Panc1 (cell line): ENCODE results near the gene RBM23. TPM values are rescaled to one million over a fixed set of nuclear protein-coding genes. Genes with fewer than 3 reads are reported as not detected.

ENCODE experiments used
- ATAC-seq: fragments of 200-7000 bp; cut with Tn5 transposase; 2 replicates; pipeline ENCODE4 v1.9.1; 2020; ENCODE audit warnings: mild to moderate bottlenecking, moderate library complexity
- BruUV-seq: library from RNA; stranded (reverse); fragments of 400-500 nt; replicated peaks from 2 replicates; lab custom pipeline; 2021; lab: Mats Ljungman, UMichigan
- CTCF ChIA-PET: fragments of 300-600 bp; sonication (Branson Sonifier 250); formaldehyde crosslinking; loops from one replicate; lab custom pipeline; 2022; ENCODE audit warnings: antibody characterized with exemption; lab: Charles Lee
- POLR2A ChIA-PET: fragments of 300-600 bp; sonication (Branson Sonifier 250); formaldehyde crosslinking; loops from one replicate; lab custom pipeline; 2022; ENCODE audit warnings: antibody characterized with exemption; lab: Charles Lee
- DNase-seq: peaks from one replicate; pipeline ENCODE4 v3.0.0-alpha.2; 2010; ENCODE audit warnings: low read depth, low spot score
- H3K27ac ChIP-seq: 2 replicates; pipeline ENCODE4 v1.5.1; 2011; ENCODE audit warnings: mild to moderate bottlenecking, low read length, inconsistent platforms
- H3K27me3 ChIP-seq: fragments of 200-500 bp; sonication (Bioruptor generic); 2 replicates; pipeline ENCODE4 v1.6.0; 2014; ENCODE audit warnings: low read length, inconsistent platforms; ENCODE audit not compliant: control insufficient read depth, insufficient read depth
- H3K36me3 ChIP-seq: fragments of 200-500 bp; sonication (Bioruptor generic); 2 replicates; pipeline ENCODE4 v1.5.1; 2014; ENCODE audit warnings: inconsistent platforms, mild to moderate bottlenecking, low read length, moderate library complexity; ENCODE audit not compliant: control insufficient read depth, insufficient read depth
- H3K4me1 ChIP-seq: 2 replicates; pipeline ENCODE4 v1.5.1; 2011; ENCODE audit warnings: inconsistent platforms, mild to moderate bottlenecking, low read length, moderate library complexity; ENCODE audit not compliant: control insufficient read depth, insufficient read depth
- H3K4me3 ChIP-seq, 2 experiments: 2 replicates each; pipeline ENCODE4 v1.5.1; 2011 to 2012; ENCODE audit warnings: low read depth in 2 of 2, low read length in 2 of 2, mild to moderate bottlenecking in 2 of 2, inconsistent platforms in 1 of 2, moderate library complexity in 1 of 2
- H3K9me3 ChIP-seq: fragments of 200-500 bp; sonication (Bioruptor generic); 2 replicates; pipeline ENCODE4 v1.5.1; 2014; ENCODE audit warnings: low read depth, mild to moderate bottlenecking, inconsistent platforms, low read length, moderate library complexity; ENCODE audit not compliant: control insufficient read depth, insufficient read depth
- CTCF ChIP-seq: fragments of 450-650 bp; IDR thresholded peaks from 2 replicates; pipeline ENCODE4 v1.5.1; 2017; ENCODE audit warnings: mild to moderate bottlenecking
- POLR2AphosphoS5 ChIP-seq: IDR thresholded peaks from 2 replicates; pipeline ENCODE4 v1.6.1; 2012; ENCODE audit warnings: mild to moderate bottlenecking, low read depth, low read length, moderate library complexity
- SIN3A ChIP-seq: IDR thresholded peaks from 2 replicates; pipeline ENCODE4 v1.6.1; 2012; ENCODE audit warnings: low read depth, mild to moderate bottlenecking, low read length, moderate library complexity, borderline replicate concordance; ENCODE audit not compliant: insufficient read depth
- TCF7L2 ChIP-seq: IDR thresholded peaks from 2 replicates; pipeline ENCODE4 v1.6.1; 2011; ENCODE audit warnings: mild to moderate bottlenecking, low read depth, low read length, inconsistent platforms
- in situ Hi-C: cut with HindIII; loops from 2 replicates; pipeline ENCODE4 v1.10.0; 2016; ENCODE audit warnings: low sequenced_read_pairs, low pct_unique_long_range_greater_than_20kb
- intact Hi-C: fragments of 100-400 bp; cut with micrococcal nuclease; formaldehyde crosslinking; loops from one replicate; pipeline ENCODE4 v1.10.0; 2022; ENCODE audit not compliant: unreplicated experiment
- total RNA-seq: library from RNA; stranded (reverse); gene quantifications from one replicate; pipeline ENCODE4 v1.2.1, GENCODE V29; 2021; ENCODE audit not compliant: unreplicated experiment
- TF ChIP-seq, protein P1 (sequence below), 2 experiments: IDR thresholded peaks; 2 replicates each; pipeline ENCODE4 v1.6.1; 2011 to 2012; ENCODE audit warnings: low read depth in 2 of 2, control low read depth in 1 of 2, low read length in 1 of 2, mild to moderate bottlenecking in 1 of 2, moderate library complexity in 1 of 2; ENCODE audit not compliant: insufficient read depth in 1 of 2

Gene RBM23
- total RNA-seq, 1 experiment from 2014 or later: 47.2 TPM

DNA sequence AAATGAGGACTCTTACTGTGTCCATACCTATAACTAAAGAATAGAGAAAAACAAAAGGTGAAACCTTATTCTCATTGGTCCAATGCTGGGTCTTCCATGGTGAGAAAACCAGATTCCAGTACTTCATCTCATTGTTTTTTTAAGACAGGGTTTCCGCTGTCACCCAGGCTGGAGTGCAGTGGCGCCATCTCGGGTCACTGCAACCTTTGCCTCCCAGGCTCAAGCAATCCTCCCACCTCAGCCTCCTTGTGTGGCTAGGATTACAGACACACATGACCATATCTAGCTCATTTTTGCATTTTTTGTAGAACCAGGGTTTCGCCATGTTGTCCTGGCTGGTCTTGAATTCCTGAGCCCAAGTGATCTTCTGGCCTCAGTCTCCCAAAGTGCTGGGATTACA lies 13.3 kb downstream of the RBM23 start:
- ChIA-PET CTCF (no interaction called here), POLR2A (no interaction called here)
- peaks cover 23% of the 10 kb centered on the region for H3K36me3 ChIP-seq
- H3K4me1 ChIP-seq: no peaks in the 10 kb centered on the region
- no peak overlapping the region for H3K27ac ChIP-seq
- ATAC-seq: no peak
- H3K9me3 ChIP-seq: no peaks in the 10 kb centered on the region
- DNase-seq: no peak
- no TSS peak for BruUV-seq
- in situ Hi-C loops (no loop called here), intact Hi-C loops (no loop called here)
- H3K4me3 ChIP-seq: no peak overlapping the region
- no peaks in the 10 kb centered on the region for H3K27me3 ChIP-seq
- TF ChIP-seq, protein P1, sequence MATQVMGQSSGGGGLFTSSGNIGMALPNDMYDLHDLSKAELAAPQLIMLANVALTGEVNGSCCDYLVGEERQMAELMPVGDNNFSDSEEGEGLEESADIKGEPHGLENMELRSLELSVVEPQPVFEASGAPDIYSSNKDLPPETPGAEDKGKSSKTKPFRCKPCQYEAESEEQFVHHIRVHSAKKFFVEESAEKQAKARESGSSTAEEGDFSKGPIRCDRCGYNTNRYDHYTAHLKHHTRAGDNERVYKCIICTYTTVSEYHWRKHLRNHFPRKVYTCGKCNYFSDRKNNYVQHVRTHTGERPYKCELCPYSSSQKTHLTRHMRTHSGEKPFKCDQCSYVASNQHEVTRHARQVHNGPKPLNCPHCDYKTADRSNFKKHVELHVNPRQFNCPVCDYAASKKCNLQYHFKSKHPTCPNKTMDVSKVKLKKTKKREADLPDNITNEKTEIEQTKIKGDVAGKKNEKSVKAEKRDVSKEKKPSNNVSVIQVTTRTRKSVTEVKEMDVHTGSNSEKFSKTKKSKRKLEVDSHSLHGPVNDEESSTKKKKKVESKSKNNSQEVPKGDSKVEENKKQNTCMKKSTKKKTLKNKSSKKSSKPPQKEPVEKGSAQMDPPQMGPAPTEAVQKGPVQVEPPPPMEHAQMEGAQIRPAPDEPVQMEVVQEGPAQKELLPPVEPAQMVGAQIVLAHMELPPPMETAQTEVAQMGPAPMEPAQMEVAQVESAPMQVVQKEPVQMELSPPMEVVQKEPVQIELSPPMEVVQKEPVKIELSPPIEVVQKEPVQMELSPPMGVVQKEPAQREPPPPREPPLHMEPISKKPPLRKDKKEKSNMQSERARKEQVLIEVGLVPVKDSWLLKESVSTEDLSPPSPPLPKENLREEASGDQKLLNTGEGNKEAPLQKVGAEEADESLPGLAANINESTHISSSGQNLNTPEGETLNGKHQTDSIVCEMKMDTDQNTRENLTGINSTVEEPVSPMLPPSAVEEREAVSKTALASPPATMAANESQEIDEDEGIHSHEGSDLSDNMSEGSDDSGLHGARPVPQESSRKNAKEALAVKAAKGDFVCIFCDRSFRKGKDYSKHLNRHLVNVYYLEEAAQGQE (IDR thresholded peaks at IDR 0.05; ENCODE audit: insufficient read depth in 1 of 2, low read depth in 2 of 2, low read length in 1 of 2): no peak
- TF ChIP-seq POLR2AphosphoS5: no peak
- TF ChIP-seq TCF7L2: no peak
- no peak for TF ChIP-seq SIN3A
- no peak for TF ChIP-seq CTCF

DNA sequence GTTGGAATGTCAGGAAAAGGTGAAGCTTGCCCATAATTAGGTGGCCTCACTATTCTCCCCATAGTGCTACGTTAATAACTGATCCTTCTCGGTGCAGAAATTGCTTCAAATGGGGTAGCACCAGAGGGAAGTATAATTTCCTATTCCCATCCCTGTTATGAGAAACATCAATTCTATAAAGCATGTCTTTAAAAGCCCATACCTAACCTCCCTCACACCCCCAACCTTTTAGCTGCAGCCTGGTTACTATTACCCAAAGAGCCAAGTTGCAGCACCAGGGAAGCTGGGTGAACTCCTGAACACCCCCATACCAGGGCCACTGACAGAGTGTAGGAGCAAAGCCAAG lies 15.2 kb downstream of the RBM23 start:
- no peaks in the 10 kb centered on the region for H3K9me3 ChIP-seq
- H3K36me3 ChIP-seq: peaks cover 21% of the 10 kb centered on the region
- no peak overlapping the region for H3K27ac ChIP-seq
- no peak for TF ChIP-seq TCF7L2
- no peak for TF ChIP-seq SIN3A
- TF ChIP-seq, protein P1 (IDR thresholded peaks at IDR 0.05; ENCODE audit: insufficient read depth in 1 of 2, low read depth in 2 of 2, low read length in 1 of 2): no peak
- TF ChIP-seq CTCF: no peak
- TF ChIP-seq POLR2AphosphoS5: no peak
- no peaks in the 10 kb centered on the region for H3K4me1 ChIP-seq
- no TSS peak for BruUV-seq
- no peak overlapping the region for H3K4me3 ChIP-seq
- no peak for ATAC-seq
- DNase-seq: no peak
- no peaks in the 10 kb centered on the region for H3K27me3 ChIP-seq
- in situ Hi-C loops: no loop called here
- intact Hi-C loops: no loop called here
- ChIA-PET CTCF (interaction anchor here (0.6 kb wide), 1 partner anchor 81 kb away, joined by 9 read pairs; no protein-coding TSS in a partner anchor), POLR2A (no interaction called here)
